GM12891 (cell line): ENCODE data around the gene SLC29A4.
A peak's percentile ranks its signal among the peaks of the same experiment; 100 is the strongest.
"Not testable (repeated sequence)": the region's sequence is repeated elsewhere in the genome, so short reads cannot be mapped to it uniquely, and the experiment has no call there.

Source experiments
- DNase-seq: peaks from one replicate; pipeline ENCODE4 v3.0.0; 2011; ENCODE audit warnings: low spot score; ENCODE audit not compliant: insufficient read length
- FAIRE-seq: peaks from 2 replicates; lab custom pipeline; 2011; peaks lifted over from hg19 to GRCh38; lab: Jason Lieb, UNC
- PAX5 ChIP-seq: IDR thresholded peaks from 2 replicates; pipeline ENCODE4 v1.6.1; 2011; ENCODE audit warnings: low read length, moderate library complexity, mild to moderate bottlenecking; ENCODE audit not compliant: insufficient read depth, severe bottlenecking
- POLR2A ChIP-seq: IDR thresholded peaks from 2 replicates; pipeline ENCODE4 v1.6.1; 2011; ENCODE audit warnings: low read depth, low read length, control low read depth
- POLR2AphosphoS5 ChIP-seq: IDR thresholded peaks from 2 replicates; pipeline ENCODE4 v1.6.1; 2011; ENCODE audit warnings: low read depth, low read length, control low read depth
- POU2F2 ChIP-seq: IDR thresholded peaks from 2 replicates; pipeline ENCODE4 v1.6.1; 2011; ENCODE audit warnings: low read depth, mild to moderate bottlenecking, control low read depth, low read length, moderate library complexity
- SPI1 ChIP-seq: IDR thresholded peaks from 2 replicates; pipeline ENCODE4 v1.6.1; 2011; ENCODE audit warnings: low read depth, low read length, control low read depth
- TAF1 ChIP-seq: IDR thresholded peaks from 2 replicates; pipeline ENCODE4 v1.6.1; 2011; ENCODE audit warnings: low read depth, low read length, control low read depth

Gene SLC29A4

DNA sequence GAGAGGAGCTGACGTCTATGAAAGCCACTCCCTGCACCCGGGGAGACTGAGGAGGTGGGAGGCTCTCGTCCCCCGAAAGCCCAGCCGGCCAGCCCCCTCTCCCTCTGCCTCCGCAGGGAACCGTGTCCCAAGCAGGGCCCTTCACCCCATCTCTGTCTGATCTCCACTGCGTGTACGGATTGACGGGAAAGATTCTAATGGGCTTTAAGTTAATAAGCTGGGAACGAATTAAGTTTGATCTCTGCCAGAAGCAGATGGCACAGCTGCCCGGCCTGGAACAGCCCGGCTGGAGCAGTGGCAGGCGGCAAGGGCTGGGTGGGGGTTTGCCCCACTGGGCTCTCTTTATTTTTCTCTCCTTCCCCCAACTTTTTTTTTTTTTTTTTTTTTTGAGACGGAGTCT, 6.1 kb upstream of the SLC29A4 start:
- FAIRE-seq (no peak), DNase-seq (no peak)
- TF ChIP-seq POU2F2 (no peak), PAX5 (no peak)

DNA sequence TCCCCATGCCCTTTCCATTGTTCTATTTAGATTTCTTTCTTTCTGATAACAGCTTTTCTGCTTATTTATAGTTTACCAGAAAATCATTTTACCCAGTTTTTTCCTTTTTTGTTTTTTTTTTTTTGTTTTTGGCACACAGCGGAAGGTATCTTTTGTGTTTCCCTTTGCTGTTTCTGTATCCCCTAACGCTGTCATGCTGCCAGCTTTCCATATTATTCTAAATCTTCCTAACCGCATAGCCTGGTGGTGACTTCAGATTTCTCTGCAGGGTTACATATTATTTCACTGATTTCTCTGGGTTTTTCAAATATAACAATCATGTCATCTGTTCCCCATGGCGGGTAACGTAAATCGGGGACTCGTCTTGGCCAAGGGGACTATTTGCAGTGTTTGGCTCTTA, 4.0 kb upstream of the SLC29A4 start:
- FAIRE-seq (no peak), DNase-seq (no peak)
- TF ChIP-seq POLR2A (no peak), PAX5 (no peak), POU2F2 (no peak), POLR2AphosphoS5 (no peak), TAF1 (no peak), SPI1 (no peak)

DNA sequence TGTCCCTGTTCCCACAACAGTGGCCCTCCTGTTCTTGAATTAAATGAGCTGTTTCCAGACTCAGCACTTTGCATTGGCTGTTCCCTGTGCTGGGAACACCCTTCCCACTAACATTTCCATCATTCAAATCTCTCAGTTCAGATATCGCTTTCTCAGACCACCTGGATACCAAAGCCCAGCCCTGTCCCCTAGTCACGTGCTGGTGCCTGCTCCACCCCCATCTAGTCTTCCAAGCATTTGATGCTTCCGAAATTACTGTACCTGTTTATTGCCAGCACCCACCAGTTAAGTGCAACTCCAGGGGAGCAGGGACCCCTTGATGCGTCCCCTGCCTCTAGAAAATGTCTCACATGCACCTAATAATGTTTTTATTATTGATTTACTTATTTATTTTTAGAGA, 3.0 kb upstream of the SLC29A4 start:
- no peak for TF ChIP-seq POLR2A
- TF ChIP-seq PAX5, result no peak
- TF ChIP-seq POLR2AphosphoS5, result no peak
- TF ChIP-seq POU2F2, result no peak
- DNase-seq (no peak), FAIRE-seq (no peak)

DNA sequence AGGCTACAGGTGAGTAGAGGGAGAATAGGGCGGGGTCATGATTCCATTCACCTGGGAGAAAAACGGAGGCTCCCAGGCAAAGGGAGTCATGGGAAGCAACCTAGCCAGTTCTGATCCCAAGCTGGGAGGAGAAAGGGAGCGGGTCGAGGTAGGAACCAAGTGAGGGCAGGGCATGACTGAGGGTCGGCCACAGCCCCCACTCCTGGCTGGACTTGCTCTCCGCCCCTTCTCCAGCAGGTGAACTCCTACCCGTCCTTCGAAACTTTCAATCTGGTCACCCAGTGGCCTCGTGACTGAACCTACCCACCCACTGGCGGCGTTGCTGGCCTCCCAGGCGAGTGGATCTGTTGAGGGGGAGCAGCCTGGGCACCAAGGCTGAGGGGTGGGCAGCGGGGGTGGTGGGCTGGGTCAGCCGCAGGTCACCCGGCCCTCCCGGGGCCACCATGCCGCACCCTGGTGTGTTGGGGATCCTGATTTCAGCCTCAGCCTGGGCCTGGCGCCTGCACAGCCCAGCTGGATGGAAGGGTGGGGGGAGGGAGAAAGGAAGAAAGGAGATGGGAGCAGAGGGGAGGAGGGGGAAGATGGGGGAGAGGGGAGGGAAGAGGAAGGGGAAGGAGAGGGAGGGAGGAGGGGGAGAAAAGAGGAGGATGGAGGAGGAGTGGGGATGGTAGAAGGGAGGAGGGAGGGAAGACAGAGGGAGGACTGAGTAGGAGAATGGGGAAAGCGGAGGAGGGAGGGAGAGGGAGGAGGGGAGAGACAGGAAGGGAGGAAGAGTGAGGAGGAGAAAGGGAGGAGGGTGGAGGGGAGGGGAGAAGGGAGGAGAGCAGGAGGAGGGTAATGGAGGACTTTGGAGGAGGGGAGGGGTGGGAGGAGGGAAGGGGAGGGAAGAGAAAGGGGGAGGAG, 894 bp upstream of the SLC29A4 start:
- DNase-seq, FAIRE-seq: not testable (repeated sequence)

DNA sequence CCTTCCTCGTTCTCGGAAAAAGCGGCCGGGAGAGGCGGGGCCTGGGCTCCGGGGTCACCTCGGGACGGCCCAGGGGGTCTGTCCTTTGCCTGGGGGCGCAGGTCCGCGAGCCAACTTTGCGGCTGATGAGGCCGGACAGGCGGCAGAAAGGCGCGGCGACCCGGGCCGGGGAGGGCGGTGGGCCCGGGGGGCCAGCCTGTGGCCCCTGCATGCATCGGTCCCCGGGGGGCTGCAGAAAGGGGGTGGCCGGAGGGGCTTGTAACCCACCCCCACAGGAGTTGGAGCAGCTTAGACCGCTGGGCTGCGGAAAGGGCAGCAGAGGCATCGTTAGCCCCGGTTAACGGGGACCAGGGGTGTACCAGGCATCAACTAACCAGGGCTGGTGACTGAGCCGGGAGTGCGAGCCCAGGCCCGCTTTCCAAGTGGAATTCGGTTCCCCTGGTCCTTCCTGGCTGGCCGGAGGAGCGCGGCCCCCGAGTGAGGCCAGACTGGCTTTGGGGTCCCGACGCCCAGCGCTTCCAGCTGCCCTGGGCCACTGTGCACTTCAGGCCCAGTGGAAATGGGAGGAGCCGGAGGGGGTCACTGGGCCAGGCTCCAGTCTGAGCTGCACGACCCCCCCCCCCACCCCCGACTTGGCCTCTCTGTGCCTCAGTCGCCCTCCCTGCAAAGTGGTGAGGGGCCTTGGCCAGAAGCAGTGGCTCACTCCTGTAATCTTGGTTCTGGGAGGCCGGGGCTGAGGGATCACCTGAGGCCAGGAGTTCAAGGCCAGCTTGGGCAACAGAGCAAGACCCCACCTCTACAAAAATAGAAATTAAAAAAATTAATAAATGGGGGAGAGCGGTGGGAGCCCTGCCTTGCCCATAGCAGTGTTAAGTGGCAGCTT, 919 bp downstream of the SLC29A4 start:
- TF ChIP-seq SPI1, result no peak
- no peak for TF ChIP-seq TAF1
- no peak for TF ChIP-seq POU2F2
- no peak for TF ChIP-seq POLR2AphosphoS5
- FAIRE-seq (no peak), DNase-seq (no peak)

DNA sequence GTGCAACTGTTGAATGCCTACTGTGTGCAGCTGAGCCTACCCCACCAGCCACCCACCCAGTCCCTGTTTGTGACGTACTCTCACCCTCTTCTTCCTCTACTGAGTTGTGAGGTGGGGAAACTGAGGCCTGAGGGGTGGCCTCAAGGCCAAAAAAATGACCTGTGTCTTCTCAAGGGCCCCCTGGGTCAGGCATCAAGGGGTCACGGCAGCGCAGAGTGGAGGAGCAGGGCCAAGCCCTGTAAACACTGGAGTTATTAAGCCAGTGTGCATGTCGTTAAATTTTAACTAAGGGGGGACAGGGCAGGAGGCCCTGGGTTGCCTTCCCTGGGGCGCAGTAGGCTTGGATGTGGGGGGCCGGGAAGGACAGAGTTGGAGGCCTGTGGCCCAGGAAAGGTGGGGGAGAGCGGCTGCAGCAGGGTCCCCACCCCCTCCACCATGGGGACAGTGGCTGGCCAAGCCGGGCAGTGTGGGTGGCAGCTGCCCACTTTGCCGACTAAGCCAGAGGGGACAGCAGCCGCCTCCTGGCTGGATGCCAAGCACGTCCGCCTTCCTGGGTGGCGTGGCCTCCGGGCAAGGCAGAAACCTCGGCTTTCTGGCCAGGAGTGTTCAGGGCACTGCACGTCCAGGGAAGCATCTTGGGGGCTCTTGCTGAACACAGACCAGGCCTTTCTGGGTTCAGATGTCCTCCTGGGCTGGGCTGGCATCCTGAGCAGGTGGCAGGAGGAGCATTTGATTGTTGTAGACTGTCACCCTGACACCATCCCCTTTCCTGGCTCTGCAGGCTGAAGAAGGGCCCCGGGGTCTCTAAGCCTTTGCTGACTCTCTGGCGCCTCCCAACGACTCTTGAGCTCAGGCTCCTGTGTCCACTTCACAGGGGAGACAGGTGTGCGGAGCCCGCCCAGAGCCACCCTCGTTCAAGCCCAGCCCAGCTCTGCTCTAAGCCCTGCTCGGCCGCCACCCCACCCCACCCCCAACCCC, 1.9 kb downstream of the SLC29A4 start:
- FAIRE-seq (no peak), DNase-seq (peak; percentile 66)
- TF ChIP-seq POLR2AphosphoS5 (no peak), PAX5 (no peak)

DNA sequence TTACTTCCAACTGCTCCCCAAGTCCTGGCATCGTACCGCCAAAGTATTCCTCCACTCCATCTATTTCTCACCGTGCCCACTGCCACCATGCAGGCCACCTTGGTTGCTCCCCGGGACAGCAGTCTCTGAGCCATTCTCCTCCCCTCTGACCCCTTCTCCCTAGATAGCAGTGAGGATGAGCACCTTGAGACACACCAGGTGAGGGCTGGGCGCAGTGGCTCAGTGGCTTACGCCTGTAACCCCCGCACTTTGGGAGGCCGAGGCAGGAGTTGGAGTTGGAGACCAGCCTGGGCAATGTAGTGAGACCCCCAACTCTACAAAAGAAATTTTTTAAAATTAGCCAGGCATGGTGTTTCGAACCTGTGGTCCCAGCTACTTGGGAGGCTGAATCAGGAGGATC, 4.2 kb downstream of the SLC29A4 start:
- DNase-seq (no peak), FAIRE-seq (no peak)
- no peak for TF ChIP-seq PAX5
- TF ChIP-seq POU2F2, result no peak
- no peak for TF ChIP-seq TAF1
- no peak for TF ChIP-seq POLR2AphosphoS5
- no peak for TF ChIP-seq POLR2A
- TF ChIP-seq SPI1, result no peak

DNA sequence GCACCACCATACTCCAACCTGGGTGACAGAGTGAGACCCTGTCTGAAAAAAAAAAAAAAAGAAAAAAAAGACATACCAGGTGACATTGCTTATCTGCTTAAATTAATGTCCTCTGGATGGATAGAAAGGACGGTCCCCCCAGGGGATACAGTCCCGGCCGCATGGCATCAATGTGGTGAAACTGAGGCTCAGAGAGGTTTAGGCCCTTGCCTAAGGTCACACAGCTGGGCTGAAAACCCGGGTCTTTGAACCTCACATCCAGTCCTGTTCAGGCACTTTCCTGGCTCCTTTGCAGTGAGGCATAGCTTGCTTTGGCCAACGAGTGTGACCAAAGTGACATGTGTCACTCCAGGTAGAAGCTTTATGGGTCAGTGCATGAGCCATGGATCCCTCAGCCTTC, 4.6 kb downstream of the SLC29A4 start:
- not testable (repeated sequence) for DNase-seq, FAIRE-seq

DNA sequence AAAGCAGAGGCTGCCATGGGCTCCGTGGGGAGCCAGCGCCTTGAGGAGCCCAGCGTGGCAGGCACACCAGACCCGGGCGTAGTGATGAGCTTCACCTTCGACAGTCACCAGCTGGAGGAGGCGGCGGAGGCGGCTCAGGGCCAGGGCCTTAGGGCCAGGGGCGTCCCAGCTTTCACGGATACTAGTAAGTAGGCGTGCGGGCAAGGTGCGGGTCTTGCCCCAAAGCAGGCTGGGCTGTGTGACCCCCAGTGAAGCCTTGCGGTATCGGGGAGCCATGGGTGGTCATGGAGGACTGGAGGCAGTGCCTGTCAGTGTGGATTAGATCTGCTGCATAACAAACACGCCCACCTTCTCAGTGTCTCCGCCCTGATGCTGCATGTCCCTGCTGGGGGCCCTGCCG, 5.1 kb downstream of the SLC29A4 start:
- TF ChIP-seq POLR2A (no peak), POU2F2 (no peak), PAX5 (no peak), SPI1 (no peak), POLR2AphosphoS5 (no peak), TAF1 (no peak)
- DNase-seq (no peak), FAIRE-seq (no peak)

DNA sequence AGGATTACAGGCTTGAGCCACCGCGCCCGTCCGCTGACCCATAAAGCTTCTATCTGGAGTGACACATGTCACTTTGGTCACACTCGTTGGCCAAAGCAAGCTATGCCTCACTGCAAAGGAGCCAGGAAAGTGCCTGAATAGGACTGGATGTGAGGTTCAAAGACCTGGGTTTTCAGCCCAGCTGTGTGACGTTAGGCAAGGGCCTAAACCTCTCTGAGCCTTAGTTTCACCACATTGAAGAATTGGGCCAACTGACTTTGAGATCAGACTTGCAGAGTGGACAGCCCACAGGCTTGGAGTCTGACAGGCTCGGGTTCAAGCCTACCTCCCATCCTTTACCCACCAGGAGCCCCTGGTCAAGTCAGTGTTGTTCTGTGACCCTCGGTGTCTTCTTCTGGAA, 5.8 kb downstream of the SLC29A4 start:
- DNase-seq, FAIRE-seq: not testable (repeated sequence)

DNA sequence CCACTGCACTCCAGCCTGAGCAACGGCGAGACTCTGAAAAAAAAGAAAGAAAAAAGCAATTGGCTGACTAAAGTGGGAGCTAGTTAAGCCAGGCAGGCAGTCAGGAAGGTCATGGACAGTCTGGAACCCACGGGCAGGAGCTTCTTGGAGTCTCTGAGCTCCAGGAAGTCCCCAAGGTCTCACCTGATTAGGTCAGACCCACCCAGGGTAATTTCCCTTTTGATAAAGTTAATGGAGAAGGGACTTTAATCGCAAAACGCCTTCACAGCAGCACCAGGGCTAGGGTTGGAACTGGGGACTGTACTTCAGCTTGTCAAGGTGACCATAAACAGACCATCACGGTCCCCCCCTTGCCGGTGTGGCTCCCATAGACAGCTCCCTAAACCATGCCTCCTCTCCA, 6.6 kb downstream of the SLC29A4 start:
- FAIRE-seq, result no peak
- DNase-seq, result no peak
- TF ChIP-seq POLR2A (no peak), POLR2AphosphoS5 (no peak), POU2F2 (no peak), TAF1 (no peak), PAX5 (no peak), SPI1 (no peak)
